Muscle of back (tissue), 11 donors: ENCODE measurements around the gene PSMA6. TPM values are rescaled to one million over a fixed set of nuclear protein-coding genes. Genes with fewer than 3 reads are reported as not detected.
"Not testable (repeated sequence)": the region's sequence is repeated elsewhere in the genome, so short reads cannot be mapped to it uniquely, and the experiment has no call there.

Experiments used
- DNase-seq, 3 donors: peaks; one replicate each; pipeline versions ENCODE4 v3.0.0 to v3.0.0-alpha.2; 2013
- polyA plus RNA-seq, 10 donors: library from polyadenylated mRNA; unstranded; fragments of 120-200 nt; gene quantifications; one replicate each; pipeline ENCODE4 v1.2.1, GENCODE V29; 2013; ENCODE audit not compliant: insufficient read length in 10 of 10

Gene PSMA6
- polyA plus RNA-seq, 10 donors: 151 to 249 (median 192) TPM

- no peak for DNase-seq
These were observed 12.8 kb upstream of the PSMA6 start for GRCh38 chr14:35279369-35279768.

GRCh38 chr14:35281341-35281740, 10.8 kb upstream of the PSMA6 start:
- DNase-seq: no peak

GRCh38 chr14:35284506-35284905, 7.7 kb upstream of the PSMA6 start:
- no peak for DNase-seq

GRCh38 chr14:35285168-35286002, 6.8 kb upstream of the PSMA6 start:
- peak in 1 of 3 donors; percentile 18 for DNase-seq

GRCh38 chr14:35286003-35286600, 6.1 kb upstream of the PSMA6 start:
- peak in 1 of 3 donors; percentile 46 for DNase-seq

GRCh38 chr14:35286707-35287106, 5.5 kb upstream of the PSMA6 start:
- peak in 1 of 3 donors; percentile 6 for DNase-seq

GRCh38 chr14:35287431-35288013, 4.7 kb upstream of the PSMA6 start:
- peak in 1 of 3 donors; percentile 7 for DNase-seq

GRCh38 chr14:35289623-35290022, 2.6 kb upstream of the PSMA6 start:
- DNase-seq: no peak

GRCh38 chr14:35292770-35293561, 784 bp downstream of the PSMA6 start:
- no peak for DNase-seq

- DNase-seq: no peak
These were observed 3.6 kb downstream of the PSMA6 start for GRCh38 chr14:35295845-35296161.

- no peak for DNase-seq
These were observed 4.4 kb downstream of the PSMA6 start for GRCh38 chr14:35296545-35296944.

- no peak for DNase-seq
These were observed 5.5 kb downstream of the PSMA6 start for GRCh38 chr14:35297706-35298105.

GRCh38 chr14:35298351-35298750, 6.2 kb downstream of the PSMA6 start:
- DNase-seq: no peak

GRCh38 chr14:35299708-35300107, 7.5 kb downstream of the PSMA6 start:
- DNase-seq: no peak

- no peak for DNase-seq
These were observed 8.0 kb downstream of the PSMA6 start for GRCh38 chr14:35300228-35300627.

- not testable (repeated sequence) for DNase-seq
These were observed 9.2 kb downstream of the PSMA6 start for GRCh38 chr14:35301334-35301733.

- DNase-seq: no peak
These were observed 9.8 kb downstream of the PSMA6 start for GRCh38 chr14:35301735-35302528.

- no peak for DNase-seq
These were observed 11.2 kb downstream of the PSMA6 start for GRCh38 chr14:35303149-35303935.

GRCh38 chr14:35304812-35305462, 12.8 kb downstream of the PSMA6 start:
- no peak for DNase-seq

- DNase-seq: no peak
These were observed 13.5 kb downstream of the PSMA6 start for GRCh38 chr14:35305633-35306032.
